NOMO-1 treated with dmso at 0.1 percent for 144 hours (cell line): ENCODE measurements around the gene PDE4D.

Source experiments
- DNase-seq: peaks from one replicate; lab custom pipeline; 2025; ENCODE audit not compliant: unreplicated experiment; lab: John Stamatoyannopoulos, UW

Gene PDE4D

DNA sequence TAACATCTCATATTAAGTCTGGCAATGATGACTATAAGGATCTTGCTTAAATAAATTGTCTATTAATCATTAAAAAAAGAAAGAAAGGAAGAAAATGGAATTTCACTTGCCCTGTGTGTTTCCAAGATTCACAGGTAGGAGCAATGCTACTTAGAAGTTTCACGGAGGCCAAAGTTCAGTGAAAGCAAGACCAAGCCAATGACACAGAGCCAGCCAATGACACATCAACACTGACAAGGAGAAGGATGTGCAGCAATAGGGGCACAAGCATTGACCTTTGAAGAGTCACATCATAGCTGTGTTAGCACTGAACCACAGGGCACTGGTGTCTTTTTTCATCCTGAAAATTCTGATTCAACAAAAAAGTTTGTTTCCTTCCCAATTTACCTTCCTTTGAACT lies 364.3 kb downstream of the PDE4D start:
- no peak for DNase-seq

- DNase-seq = no peak
Observed at GRCh38 chr5:59528202-59528862, 365.2 kb downstream of the PDE4D start.

DNA sequence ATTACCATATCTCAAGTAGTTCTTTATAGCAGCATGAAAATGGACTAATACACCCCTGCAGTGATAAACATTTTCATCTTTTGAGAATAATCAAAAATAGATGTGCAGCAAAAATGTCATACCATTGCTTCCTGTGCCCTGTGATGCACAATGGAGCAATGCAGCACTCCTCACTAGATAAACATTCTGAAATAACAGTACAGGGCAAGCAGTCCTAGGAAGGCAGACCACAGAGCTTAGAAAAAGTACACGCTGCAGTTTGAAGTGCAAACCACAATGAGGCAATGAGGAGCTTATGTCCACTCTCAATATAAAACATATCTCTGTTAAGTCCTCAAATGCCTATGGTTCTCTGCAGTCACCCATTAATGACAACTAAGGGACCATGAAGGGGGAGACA lies 367.6 kb downstream of the PDE4D start:
- no peak for DNase-seq

DNA sequence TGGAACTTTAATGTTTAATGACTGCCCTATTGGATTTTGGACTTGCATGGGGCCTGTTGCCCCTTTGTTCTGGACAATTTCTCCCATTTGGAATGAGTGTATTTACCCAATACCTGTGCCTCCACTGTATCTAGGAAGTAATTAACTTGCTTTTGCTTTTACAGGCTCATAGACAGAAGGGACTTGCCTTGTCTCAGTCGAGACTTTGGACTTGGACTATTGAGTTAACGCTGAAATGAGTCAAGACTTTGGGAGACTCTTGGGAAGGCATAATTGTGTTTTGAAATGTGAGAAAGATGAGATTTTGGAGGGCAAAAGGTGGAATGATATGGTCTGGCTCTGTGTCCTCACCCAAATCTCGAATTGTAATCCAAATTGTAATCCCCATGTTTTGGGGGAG lies 368.2 kb downstream of the PDE4D start:
- DNase-seq = no peak

DNA sequence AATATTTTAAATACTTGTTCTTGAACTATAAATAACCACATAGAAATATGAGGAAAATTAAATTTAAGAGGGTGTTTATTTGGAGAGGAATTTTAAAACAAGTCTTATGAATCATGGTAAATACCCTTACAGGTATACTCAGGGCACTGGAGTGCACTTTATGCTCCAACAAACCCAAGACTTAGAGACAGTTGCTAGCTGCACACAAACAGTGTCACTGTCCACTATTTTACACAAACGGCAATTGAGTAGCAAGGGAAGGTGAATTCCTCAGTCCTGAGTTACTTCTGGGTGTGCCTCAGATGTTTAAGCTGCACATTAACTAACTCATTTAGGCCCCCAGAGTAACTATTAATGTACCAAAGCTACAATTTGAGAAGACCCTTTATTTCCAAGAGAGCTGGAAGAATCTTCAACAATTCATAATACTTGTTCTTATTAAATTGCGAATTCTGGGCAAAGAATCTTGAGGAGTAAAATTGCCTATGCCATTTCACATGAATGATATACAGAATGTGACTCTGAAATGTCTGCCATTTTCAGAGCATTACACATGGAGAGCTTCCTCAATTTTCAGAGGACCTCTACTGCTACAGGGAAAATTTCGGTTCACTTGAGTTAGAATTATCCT lies 371.2 kb downstream of the PDE4D start:
- no peak for DNase-seq

DNA sequence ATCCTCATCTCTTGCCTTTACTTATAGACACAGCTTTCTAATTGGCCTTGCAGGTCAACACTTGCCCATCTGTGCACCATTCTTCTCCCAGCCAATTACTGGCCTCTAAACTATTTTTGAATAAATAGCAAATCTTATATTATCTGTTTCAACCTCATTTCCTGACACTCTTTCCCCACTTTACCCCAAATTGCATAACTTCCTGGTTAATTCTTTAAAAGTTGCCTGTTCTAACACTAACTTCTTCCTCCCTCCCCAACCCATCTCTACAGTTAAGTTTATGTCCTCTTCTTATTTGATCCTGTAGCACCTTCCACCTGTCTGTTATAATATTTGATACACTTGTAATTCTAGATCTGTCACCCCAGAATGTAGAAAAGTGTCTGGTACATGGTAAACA lies 372.1 kb downstream of the PDE4D start:
- no peak for DNase-seq

DNA sequence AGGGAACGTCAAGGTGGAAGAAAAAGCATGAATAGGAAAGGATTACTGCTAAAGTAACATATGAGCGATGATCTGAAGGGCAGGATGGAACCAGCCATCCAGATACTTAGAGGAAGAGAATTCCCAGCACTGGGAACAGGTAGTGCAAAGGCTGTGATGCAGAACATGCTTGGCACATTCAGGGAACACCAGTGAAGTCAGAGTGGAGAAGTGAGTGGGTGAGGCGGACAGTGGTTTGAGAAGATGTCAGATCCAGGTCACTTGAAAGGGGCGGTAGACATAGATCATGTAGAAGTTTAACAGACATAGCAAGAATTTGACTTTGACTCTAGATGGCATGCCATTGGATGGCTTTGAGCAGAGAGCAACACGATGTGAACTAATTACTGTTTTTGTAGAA lies 374.2 kb downstream of the PDE4D start:
- no peak for DNase-seq

DNA sequence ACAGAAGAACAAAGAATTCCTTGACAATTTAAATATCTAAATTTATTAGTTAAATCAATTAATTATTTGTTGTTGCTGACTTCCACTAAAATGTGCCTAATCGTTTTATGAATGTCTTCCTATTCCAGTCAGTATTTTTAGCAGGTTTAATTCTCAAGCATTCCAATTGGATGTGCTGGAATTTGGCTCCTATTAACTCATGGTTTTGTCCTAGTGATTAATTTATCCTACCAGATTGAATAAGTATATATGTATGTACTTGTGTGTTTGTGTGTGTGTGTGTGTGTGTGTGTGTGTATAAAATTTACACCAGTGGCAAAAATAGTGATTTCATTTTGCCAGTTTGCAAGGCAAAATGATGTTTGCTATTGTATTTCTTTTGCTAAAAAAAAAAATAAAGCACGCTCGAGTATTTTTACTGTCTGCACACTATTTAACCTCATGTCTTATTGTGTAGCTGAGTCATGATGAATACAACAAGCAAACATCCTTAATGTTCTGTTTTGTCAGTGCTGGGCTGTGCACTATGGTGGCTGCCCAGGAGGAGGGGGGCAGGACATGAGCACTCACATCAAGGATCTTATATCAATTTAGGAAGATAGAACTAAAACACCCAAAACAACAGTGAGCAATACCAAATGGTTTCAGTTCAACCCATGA lies 375.5 kb downstream of the PDE4D start:
- no peak for DNase-seq

DNA sequence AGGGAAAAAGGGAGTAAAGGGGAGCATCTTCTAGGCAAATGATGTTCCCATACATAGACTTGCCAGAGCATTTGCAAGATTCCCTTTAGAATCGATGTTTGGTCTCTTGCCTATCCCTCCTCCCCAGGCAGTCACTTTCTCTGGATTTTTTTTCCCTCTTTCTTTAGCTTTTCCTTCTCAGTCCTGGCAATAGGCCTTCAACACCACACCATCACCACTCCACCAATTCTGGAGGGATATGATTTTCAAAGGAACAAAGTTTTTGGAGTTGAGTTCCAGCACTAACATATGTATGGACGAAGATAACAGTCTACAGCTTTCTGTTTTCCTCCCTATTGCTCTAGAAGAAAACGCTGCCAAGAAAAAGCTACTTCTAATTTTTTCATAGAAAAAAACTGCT lies 377.4 kb downstream of the PDE4D start:
- no peak for DNase-seq

DNA sequence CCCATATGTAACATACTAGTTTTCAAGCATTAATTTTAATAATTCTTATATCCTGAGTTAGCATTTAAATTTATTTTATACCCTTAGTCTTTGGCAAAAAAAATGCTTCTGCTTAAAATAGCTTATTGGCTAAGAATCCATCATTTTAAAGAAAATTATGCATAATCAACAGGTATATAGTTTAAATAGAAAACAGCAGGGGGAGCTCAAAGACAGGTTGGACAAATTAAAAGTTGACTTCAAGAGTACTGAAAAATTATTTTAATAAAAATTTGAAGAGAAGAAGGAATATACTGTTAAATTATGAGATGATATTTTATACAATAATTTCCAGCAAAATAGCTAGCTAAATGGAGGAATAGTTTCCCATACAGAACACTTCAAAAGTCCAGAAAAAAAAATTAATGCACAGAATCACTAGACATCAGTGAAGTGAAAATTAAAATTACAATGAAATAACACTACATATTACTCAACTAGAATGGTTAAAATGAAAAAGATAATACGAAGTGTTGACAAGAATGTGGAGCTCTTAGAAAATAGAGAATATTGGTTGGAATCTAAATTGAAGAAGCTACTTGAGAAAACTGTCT lies 387.1 kb downstream of the PDE4D start:
- DNase-seq = no peak

DNA sequence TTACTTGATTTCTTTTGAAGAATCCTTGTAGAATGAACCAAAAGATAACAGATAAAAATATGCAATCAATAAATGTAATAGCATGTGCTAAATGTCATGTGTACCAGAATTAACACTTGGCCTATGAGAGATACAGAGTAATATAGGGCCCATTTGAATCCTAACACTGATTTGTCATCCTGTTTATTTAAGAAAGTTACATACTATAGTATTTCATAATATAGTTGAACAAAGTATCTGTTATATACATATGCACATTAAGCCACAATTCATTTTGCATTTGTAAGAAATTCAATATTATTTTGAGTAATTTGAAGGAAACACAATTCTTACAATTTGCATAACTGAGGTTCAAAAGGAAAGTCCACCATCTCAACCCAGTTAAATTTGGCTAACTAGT lies 389.5 kb downstream of the PDE4D start:
- DNase-seq = no peak

DNA sequence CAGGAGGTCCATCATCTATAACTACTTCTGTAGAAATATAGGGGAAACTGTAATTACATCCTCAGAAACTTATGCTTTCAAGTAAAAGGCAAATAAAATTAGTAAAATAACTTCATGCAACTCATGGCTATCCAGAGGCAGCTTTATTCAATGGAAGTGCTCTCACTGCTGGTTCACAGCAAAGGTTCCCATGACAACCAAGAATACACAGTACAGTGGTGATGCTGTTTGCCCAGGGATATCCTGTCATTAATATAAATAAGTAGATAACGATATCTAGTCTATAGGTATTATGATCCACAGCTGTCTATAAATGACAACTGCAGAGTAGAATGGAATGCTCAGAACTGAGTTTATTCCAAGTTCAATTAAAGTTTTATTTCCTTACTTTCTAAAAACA lies 390.3 kb downstream of the PDE4D start:
- no peak for DNase-seq

- no peak for DNase-seq
Observed at GRCh38 chr5:59501316-59501715, 392.2 kb downstream of the PDE4D start.

- no peak for DNase-seq
Observed at GRCh38 chr5:59500014-59500413, 393.5 kb downstream of the PDE4D start.

- no peak for DNase-seq
Observed at GRCh38 chr5:59497207-59497606, 396.3 kb downstream of the PDE4D start.

DNA sequence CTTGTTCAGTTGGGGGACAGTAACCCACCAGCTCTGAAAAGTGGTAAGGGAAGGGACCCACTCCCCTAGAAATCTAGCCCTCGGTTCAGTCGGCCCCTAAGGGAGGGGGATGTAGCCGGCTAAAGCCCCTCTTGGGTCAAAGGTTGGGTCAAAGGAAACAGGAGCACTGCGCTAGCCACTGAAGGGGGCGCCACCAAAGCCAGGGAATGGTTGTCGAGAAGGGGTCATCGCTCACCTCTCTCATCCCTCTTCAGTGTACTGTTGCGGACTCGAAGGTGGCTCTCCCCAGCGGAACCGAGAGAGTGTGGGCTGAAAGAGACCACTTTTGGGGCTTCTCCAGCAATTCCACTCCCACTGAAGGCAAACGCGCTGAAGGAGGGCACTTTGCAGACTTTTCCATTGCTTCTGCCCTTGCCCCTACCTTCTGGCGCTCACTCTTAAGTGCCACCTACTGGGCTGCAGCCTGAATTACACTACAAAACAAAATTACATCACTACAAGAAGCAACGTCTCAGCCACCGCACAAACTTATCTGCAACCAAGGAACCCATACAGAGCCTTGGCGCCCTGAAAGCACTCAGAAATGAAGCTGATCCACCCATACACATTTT lies 396.9 kb downstream of the PDE4D start:
- DNase-seq = no peak

DNA sequence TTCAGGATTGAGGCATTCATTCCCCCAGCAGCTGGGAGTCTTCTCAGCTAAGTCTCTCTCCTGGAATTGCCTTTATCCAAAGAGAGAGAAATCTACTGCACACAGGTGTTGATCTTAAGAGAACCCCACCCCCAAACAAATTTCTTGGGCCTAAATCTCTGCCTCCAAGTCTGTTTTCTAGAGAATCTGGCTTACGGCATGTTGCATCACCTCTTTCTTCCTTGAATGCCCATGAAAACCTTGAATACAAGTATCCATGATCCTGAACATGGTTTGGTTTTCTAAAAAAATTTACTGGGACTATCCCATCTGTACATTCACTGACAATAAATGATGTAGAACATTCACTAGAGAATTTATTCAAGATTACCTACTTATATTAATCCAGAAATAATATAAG lies 401.6 kb downstream of the PDE4D start:
- no peak for DNase-seq

GRCh38 chr5:59489551-59489950 lies 404.0 kb downstream of the PDE4D start:
- DNase-seq = no peak

- DNase-seq = no peak
Observed at GRCh38 chr5:59487772-59488729, 405.5 kb downstream of the PDE4D start.

DNA sequence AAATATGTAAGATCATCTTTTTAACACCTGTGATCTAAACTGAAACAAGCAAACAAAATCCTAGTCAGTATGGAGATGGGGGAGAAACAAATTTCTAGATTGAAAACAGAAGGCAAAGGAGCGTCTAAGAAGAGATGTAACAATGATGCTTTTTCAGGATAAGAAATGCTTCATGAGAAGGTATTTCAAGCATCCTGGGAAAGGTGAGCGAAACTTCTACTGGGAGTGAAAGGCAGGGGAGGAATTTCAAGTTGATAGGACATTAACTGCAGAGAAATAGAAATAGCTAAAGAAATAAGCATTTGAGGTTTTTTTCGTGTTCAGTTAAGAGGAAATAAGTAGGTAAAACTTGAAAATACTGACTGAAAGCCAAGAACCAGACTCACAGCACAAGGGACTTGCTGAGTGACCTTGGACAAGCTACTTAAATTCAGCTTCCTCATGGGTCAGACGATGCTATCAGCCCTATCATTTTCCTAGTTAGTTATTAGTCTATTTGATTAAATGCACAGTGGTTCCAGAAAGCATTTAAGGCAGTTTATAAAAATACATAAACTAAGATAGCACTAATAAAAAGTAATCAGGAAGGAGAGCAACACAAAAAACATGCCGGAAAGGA lies 406.3 kb downstream of the PDE4D start:
- no peak for DNase-seq
